Germinal center (tissue), 1 donor: ENCODE measurements around the gene KLHL20.

Experiments
- DNase-seq: peaks from one replicate; pipeline ENCODE4 v3.0.0; 2012; ENCODE audit warnings: mixed read lengths, low spot score

KLHL20 gene

DNA sequence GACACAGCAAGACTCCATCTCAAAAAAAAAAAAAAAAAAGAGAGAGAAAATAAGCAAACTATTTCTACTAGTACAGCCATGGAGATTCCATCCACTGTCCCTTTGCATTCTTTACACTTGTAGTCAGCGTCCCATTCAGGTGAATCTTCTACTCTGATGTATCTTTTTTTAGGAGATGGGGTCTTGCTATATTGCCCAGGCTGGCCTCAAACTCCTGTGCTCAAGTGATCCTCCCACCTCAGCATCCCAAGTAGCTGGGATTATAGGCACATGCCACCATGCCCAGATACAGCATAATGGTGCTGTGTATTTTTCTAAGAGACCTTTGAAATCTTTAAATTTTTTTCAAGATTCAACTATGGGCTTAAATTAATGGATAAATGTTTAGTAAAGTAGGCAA is 118.0 kb downstream of the KLHL20 start:
- no peak for DNase-seq
